G401 (cell line): ENCODE data around the gene LRFN5. TPM values are rescaled to one million over a fixed set of nuclear protein-coding genes. Genes with fewer than 3 reads are reported as not detected.
"Not testable (repeated sequence)": the region's sequence is repeated elsewhere in the genome, so short reads cannot be mapped to it uniquely, and the experiment has no call there.

Experiments used
- DNase-seq: peaks from one replicate; pipeline ENCODE4 v3.0.0-alpha.2; 2015; ENCODE audit warnings: low spot score
- in situ Hi-C: cut with HindIII; loops from 2 replicates; pipeline ENCODE4 v1.10.0; 2016; ENCODE audit warnings: low sequenced_read_pairs, mixed read lengths
- total RNA-seq: library from RNA; depleted of rRNA; stranded (reverse); fragments of >200 nt; shearing (Covaris generic); gene quantifications from 2 replicates; pipeline ENCODE4 v1.2.3, GENCODE V29; 2014

Gene LRFN5
- total RNA-seq, 1 experiment from 2014 or later = not detected

DNA sequence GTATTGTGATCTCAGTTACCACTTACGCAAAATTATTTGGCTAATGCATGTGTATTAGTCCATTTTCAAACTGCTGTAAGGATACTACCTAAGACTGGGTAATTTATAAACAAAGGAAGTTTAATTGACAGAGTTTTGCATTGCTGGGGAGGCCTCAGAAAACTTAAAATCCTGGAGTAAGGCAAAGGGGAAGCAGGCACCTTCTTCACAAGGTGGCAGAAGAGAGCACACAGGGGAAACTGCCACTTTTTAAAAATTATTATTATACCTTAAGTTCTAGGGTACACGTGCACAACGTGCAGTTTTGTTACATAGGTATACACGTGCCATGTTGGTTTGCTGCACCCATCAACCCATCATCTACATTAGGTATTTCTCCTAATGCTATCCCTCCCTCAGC is 143.9 kb downstream of the LRFN5 start:
- DNase-seq, in situ Hi-C loops: not testable (repeated sequence)

DNA sequence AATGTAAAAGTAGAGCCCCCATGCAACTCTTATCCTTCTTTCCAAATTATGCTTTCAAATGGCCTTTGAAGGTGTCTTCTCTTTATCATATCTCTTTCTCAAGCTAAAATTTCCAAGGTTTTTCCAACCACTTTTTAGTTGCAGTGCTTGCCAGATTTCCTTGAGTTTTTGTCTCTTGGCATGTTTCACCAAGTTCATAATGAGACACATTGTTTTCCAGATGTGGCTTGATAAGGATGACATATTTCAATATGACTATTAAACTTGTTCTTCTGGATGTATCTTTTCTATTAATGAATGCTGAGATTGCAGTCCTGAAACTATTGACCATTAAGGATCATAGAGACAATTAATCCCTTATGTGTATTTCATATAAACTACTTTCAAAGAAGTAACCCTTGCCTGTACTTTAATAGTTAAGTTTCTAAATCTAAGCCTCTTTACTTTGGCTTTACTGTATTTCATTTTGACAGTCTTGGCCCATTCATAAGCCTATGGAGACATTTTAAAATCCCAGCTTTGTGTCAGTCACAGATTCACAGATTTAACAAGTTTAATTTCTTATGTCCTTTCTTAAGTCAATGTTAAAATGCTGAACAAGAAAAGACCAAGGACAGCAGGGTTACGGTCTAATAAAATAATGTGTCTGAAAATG is 151.5 kb downstream of the LRFN5 start:
- no peak for DNase-seq
- in situ Hi-C loops = no loop called here

- in situ Hi-C loops = no loop called here
- no peak for DNase-seq
Observed at GRCh38 chr14:41761204-41761603, 154.5 kb downstream of the LRFN5 start.

DNA sequence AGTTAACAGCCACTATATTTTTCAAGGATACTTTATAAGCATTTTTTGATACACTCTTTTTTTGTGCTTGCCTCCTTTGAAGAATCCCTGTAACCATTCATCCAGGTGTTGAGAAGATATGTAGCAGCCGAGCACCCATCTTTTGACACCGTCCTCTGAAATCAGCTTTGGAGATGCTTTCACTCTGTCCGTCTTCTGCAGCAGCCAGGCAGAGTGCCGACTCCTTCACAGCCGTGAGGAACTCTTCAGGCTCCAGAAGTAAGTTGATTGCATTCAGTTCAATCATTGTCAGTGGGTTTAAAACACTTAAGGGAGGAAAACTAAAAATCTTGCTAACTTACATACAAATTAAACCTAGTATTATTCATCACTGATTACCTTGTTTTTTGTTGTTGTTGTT is 160.1 kb downstream of the LRFN5 start:
- no peak for DNase-seq
- in situ Hi-C loops = no loop called here

GRCh38 chr14:41773536-41774279 is 167.0 kb downstream of the LRFN5 start:
- no peak for DNase-seq
- in situ Hi-C loops = no loop called here

GRCh38 chr14:41782511-41782910 is 175.8 kb downstream of the LRFN5 start:
- no peak for DNase-seq
- in situ Hi-C loops = no loop called here

DNA sequence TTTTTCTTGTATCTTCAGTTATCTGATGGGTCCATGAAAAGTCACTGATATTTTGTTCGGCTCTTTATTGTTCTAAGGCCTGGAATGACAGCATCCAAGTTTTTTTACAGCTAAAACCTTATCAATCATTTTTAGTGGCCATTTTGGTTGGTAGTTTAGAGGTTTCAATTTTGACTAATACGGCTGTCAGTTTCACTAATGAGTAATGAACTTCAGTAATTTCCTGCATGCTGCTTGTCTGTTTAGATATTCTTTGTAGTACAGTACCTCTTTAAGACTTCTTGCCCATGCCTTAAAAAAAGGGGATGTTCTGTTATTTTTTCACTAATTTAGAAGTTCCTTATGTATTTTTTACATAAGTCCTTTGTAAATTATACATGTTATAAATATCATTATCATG is 176.7 kb downstream of the LRFN5 start:
- in situ Hi-C loops = no loop called here
- no peak for DNase-seq

GRCh38 chr14:41785696-41786095 is 179.0 kb downstream of the LRFN5 start:
- DNase-seq = no peak
- in situ Hi-C loops = no loop called here

- DNase-seq = no peak
- in situ Hi-C loops = no loop called here
Observed at GRCh38 chr14:41799817-41800216, 193.1 kb downstream of the LRFN5 start.

- no peak for DNase-seq
- in situ Hi-C loops = no loop called here
Observed at GRCh38 chr14:41805633-41806032, 199.0 kb downstream of the LRFN5 start.

GRCh38 chr14:41806366-41806975 is 199.8 kb downstream of the LRFN5 start:
- in situ Hi-C loops = no loop called here
- DNase-seq = no peak

- in situ Hi-C loops = no loop called here
- no peak for DNase-seq
Observed at GRCh38 chr14:41810362-41810761, 203.7 kb downstream of the LRFN5 start.

DNA sequence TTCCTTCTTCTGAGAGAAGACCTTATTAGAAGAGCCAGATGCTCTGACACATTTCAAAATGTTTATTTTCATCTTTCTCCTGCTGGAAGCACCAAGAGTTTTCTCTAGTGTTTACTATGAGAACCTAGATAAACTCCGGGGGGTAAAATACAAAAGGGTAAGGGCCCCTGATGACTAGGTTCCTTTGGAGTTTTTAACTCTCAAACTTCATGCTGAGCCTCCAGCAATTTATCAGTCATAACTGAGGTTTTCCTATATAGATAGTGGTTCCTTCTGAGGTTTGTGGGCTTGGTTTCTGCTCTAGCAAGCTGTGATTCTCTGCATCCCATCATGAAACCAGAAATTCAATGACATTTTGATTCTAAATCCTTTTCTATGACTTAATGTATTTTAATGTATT is 210.9 kb downstream of the LRFN5 start:
- in situ Hi-C loops = no loop called here
- DNase-seq = no peak

DNA sequence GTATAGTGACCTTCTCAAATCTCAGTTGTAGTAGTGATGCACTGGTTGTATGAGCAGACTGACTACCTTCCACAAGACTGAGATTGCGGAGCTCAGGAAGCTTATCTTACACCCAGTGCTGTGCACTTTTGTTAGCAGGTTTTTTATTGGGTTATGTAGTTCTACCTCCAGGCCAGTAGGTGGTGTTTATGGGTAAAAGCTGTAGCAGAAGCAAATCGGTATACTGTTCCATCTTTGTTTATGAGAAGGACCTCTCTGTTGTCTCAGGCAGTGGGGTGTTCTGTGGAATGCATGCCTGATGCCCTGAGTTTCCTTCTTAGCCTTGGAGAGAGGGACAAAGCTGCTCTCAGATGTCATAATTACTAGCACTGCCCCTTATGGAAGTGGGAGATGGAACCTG is 217.8 kb downstream of the LRFN5 start:
- DNase-seq = no peak
- in situ Hi-C loops = no loop called here

- DNase-seq = no peak
- in situ Hi-C loops = no loop called here
Observed at GRCh38 chr14:41825622-41826021, 218.9 kb downstream of the LRFN5 start.

- in situ Hi-C loops = no loop called here
- peak; percentile 29 for DNase-seq
Observed at GRCh38 chr14:41830714-41831406, 224.2 kb downstream of the LRFN5 start.

DNA sequence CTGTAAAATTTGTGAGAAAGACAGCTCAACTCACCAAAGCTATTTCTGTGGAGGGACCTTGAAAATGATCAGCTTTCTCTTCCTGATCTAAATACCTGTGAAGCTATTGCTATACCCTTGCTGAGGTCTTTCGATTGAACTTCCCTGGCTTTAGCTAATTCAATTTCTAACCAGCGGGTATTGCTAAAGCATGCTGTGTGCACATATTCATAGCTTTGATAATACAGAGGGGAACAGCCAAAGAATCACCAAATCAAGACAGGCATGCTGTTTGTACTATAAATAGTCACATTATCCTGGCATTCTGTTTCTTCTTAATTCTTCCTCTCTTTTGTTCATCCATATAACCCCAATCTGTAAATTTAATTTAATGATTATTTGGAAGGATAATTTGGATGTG is 233.0 kb downstream of the LRFN5 start:
- in situ Hi-C loops = no loop called here
- no peak for DNase-seq

DNA sequence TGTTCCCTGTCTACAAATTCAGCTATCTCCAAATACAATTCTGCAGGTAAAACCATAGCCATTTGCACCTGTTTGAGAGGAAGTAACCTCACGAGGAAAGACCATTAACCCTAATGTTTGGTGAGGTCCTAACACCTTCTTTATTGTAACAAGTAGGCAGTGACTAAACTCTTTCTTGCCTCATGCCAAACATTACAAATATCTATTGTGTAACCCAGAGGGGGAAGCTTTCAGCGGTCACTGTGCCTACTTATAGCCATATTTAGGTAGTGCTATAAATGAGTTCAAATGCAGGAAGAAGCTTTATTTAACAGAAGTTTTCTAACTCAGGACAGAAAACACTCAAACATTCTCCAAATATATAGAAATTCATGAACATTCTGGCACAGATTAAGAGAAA is 252.7 kb downstream of the LRFN5 start:
- no peak for DNase-seq
- in situ Hi-C loops = no loop called here

- in situ Hi-C loops = no loop called here
Observed at GRCh38 chr14:41860586-41860985, 253.9 kb downstream of the LRFN5 start.

GRCh38 chr14:41865894-41866293 is 259.2 kb downstream of the LRFN5 start:
- in situ Hi-C loops = no loop called here

More at GRCh38 chr14:41860586-41860985, 253.9 kb downstream of the LRFN5 start:
- no peak for DNase-seq

More at GRCh38 chr14:41865894-41866293, 259.2 kb downstream of the LRFN5 start:
- DNase-seq = no peak
